Mucosa of stomach (tissue), 1 donor: Measurements from ENCODE around the gene PRSS21.

ENCODE experiments used
- H3K27me3 ChIP-seq: one replicate; pipeline ENCODE4 v1.7.0; 2013; ENCODE audit warnings: mild to moderate bottlenecking, low read length; ENCODE audit not compliant: control insufficient read depth, insufficient read depth
- H3K36me3 ChIP-seq: one replicate; pipeline ENCODE4 v1.7.0; 2013; ENCODE audit warnings: low read length; ENCODE audit not compliant: control insufficient read depth, insufficient read depth
- H3K4me1 ChIP-seq: one replicate; pipeline ENCODE4 v1.7.0; 2013; ENCODE audit warnings: mild to moderate bottlenecking, low read length; ENCODE audit not compliant: control insufficient read depth, insufficient read depth
- H3K4me3 ChIP-seq: one replicate; pipeline ENCODE4 v1.7.0; 2013; ENCODE audit warnings: low read length
- H3K9ac ChIP-seq: one replicate; pipeline ENCODE4 v1.7.0; 2013; ENCODE audit warnings: mild to moderate bottlenecking, low read length, moderate library complexity
- H3K9me3 ChIP-seq: one replicate; pipeline ENCODE4 v1.7.0; 2013; ENCODE audit warnings: mild to moderate bottlenecking, low read length, moderate library complexity; ENCODE audit not compliant: control insufficient read depth
- donor health status: Pancreatic carcinoma.

PRSS21 gene

GRCh38 chr16:2799205-2799858, 17.7 kb upstream of the PRSS21 start:
- Histone ChIP-seq H3K9me3 (no peaks in the 10 kb centered on the region), H3K4me1 (peaks cover 34% of the 10 kb centered on the region), H3K27me3 (no peaks in the 10 kb centered on the region), H3K4me3 (no peak overlapping the region), H3K36me3 (no peaks in the 10 kb centered on the region), H3K9ac (peak overlapping the region; percentile 42)

- H3K4me1 ChIP-seq: peaks cover 29% of the 10 kb centered on the region
- no peaks in the 10 kb centered on the region for H3K36me3 ChIP-seq
- H3K9me3 ChIP-seq: no peaks in the 10 kb centered on the region
- H3K27me3 ChIP-seq: no peaks in the 10 kb centered on the region
- H3K4me3 ChIP-seq: no peak overlapping the region
- peak overlapping the region; percentile 42 for H3K9ac ChIP-seq
Observed at GRCh38 chr16:2799859-2800226, 17.2 kb upstream of the PRSS21 start.

- Histone ChIP-seq H3K4me1 (peaks cover 16% of the 10 kb centered on the region), H3K36me3 (no peaks in the 10 kb centered on the region), H3K4me3 (no peak overlapping the region), H3K9ac (no peak overlapping the region), H3K9me3 (no peaks in the 10 kb centered on the region), H3K27me3 (no peaks in the 10 kb centered on the region)
Observed at GRCh38 chr16:2803545-2804195, 13.4 kb upstream of the PRSS21 start.

GRCh38 chr16:2804728-2805127, 12.3 kb upstream of the PRSS21 start:
- Histone ChIP-seq H3K36me3 (no peaks in the 10 kb centered on the region), H3K9me3 (no peaks in the 10 kb centered on the region), H3K27me3 (no peaks in the 10 kb centered on the region), H3K4me3 (no peak overlapping the region), H3K4me1 (peaks cover 8% of the 10 kb centered on the region), H3K9ac (no peak overlapping the region)

- Histone ChIP-seq H3K36me3 (no peaks in the 10 kb centered on the region), H3K4me1 (no peaks in the 10 kb centered on the region), H3K9me3 (no peaks in the 10 kb centered on the region), H3K4me3 (no peak overlapping the region), H3K27me3 (no peaks in the 10 kb centered on the region), H3K9ac (no peak overlapping the region)
Observed at GRCh38 chr16:2806286-2806685, 10.8 kb upstream of the PRSS21 start.

GRCh38 chr16:2808181-2808580, 8.9 kb upstream of the PRSS21 start:
- H3K27me3 ChIP-seq: no peaks in the 10 kb centered on the region
- no peak overlapping the region for H3K4me3 ChIP-seq
- H3K9ac ChIP-seq: no peak overlapping the region
- H3K36me3 ChIP-seq: no peaks in the 10 kb centered on the region
- H3K9me3 ChIP-seq: no peaks in the 10 kb centered on the region
- H3K4me1 ChIP-seq: peaks cover 10% of the 10 kb centered on the region

GRCh38 chr16:2809149-2809760, 7.8 kb upstream of the PRSS21 start:
- Histone ChIP-seq H3K36me3 (no peaks in the 10 kb centered on the region), H3K9ac (no peak overlapping the region), H3K9me3 (no peaks in the 10 kb centered on the region), H3K4me1 (peaks cover 10% of the 10 kb centered on the region), H3K27me3 (no peaks in the 10 kb centered on the region), H3K4me3 (no peak overlapping the region)

- no peaks in the 10 kb centered on the region for H3K36me3 ChIP-seq
- H3K27me3 ChIP-seq: peaks cover 4% of the 10 kb centered on the region
- H3K9me3 ChIP-seq: no peaks in the 10 kb centered on the region
- no peak overlapping the region for H3K4me3 ChIP-seq
- no peak overlapping the region for H3K9ac ChIP-seq
- peaks cover 10% of the 10 kb centered on the region for H3K4me1 ChIP-seq
Observed at GRCh38 chr16:2810651-2811050, 6.4 kb upstream of the PRSS21 start.

- H3K36me3 ChIP-seq: no peaks in the 10 kb centered on the region
- no peak overlapping the region for H3K4me3 ChIP-seq
- H3K4me1 ChIP-seq: peaks cover 10% of the 10 kb centered on the region
- peaks cover 6% of the 10 kb centered on the region for H3K27me3 ChIP-seq
- H3K9me3 ChIP-seq: no peaks in the 10 kb centered on the region
- H3K9ac ChIP-seq: peak overlapping the region; percentile 43
Observed at GRCh38 chr16:2811703-2812471, 5.2 kb upstream of the PRSS21 start.

GRCh38 chr16:2813771-2814221, 3.2 kb upstream of the PRSS21 start:
- Histone ChIP-seq H3K4me3 (no peak overlapping the region), H3K9me3 (no peaks in the 10 kb centered on the region), H3K36me3 (no peaks in the 10 kb centered on the region), H3K27me3 (peaks cover 6% of the 10 kb centered on the region), H3K9ac (no peak overlapping the region), H3K4me1 (peaks cover 10% of the 10 kb centered on the region)

GRCh38 chr16:2814551-2815298, 2.3 kb upstream of the PRSS21 start:
- H3K27me3 ChIP-seq: peaks cover 6% of the 10 kb centered on the region
- peaks cover 10% of the 10 kb centered on the region for H3K4me1 ChIP-seq
- no peaks in the 10 kb centered on the region for H3K9me3 ChIP-seq
- no peaks in the 10 kb centered on the region for H3K36me3 ChIP-seq
- no peak overlapping the region for H3K9ac ChIP-seq
- no peak overlapping the region for H3K4me3 ChIP-seq
